Natural killer cell (primary cell): ENCODE results near the gene IL1RAPL1. TPM values are rescaled to one million over a fixed set of nuclear protein-coding genes. Genes with fewer than 3 reads are reported as not detected.

Source experiments
- ATAC-seq, 3 donors: fragments of 150-1000 bp in 2 of 3; fragments of 200-7000 bp in 1 of 3; cut with Tn5 transposase; 1 replicate in 1 of 3; 2 replicates in 2 of 3; pipeline ENCODE4 v1.10.0; 2021; ENCODE audit warnings: mild to moderate bottlenecking in 2 of 3, moderate library complexity in 2 of 3
- DNase-seq, 2 donors: peaks; one replicate each; pipeline versions ENCODE4 v3.0.0 to v3.0.0-alpha.2; 2013 to 2021; ENCODE audit warnings: mixed read lengths in 1 of 2
- H3K27ac ChIP-seq: one replicate; pipeline ENCODE4 v1.5.1; 2013; ENCODE audit warnings: mild to moderate bottlenecking, low read length
- H3K27me3 ChIP-seq: one replicate; pipeline ENCODE4 v1.6.1; 2013; ENCODE audit warnings: low read length; ENCODE audit not compliant: control insufficient read depth, insufficient read depth
- H3K36me3 ChIP-seq: one replicate; pipeline ENCODE4 v1.6.1; 2013; ENCODE audit warnings: low read length; ENCODE audit not compliant: control insufficient read depth, insufficient read depth
- H3K4me1 ChIP-seq: one replicate; pipeline ENCODE4 v1.6.1; 2013; ENCODE audit warnings: low read length; ENCODE audit not compliant: control insufficient read depth, insufficient read depth
- H3K4me3 ChIP-seq: one replicate; pipeline ENCODE4 v1.5.1; 2013; ENCODE audit warnings: low read length
- H3K9me3 ChIP-seq: one replicate; pipeline ENCODE4 v1.6.1; 2013; ENCODE audit warnings: low read length; ENCODE audit not compliant: control insufficient read depth, insufficient read depth
- H3K27ac Mint-ChIP-seq, 2 donors: one replicate each; pipeline ENCODE4 v1.8.0; 2022; ENCODE audit warnings: mild to moderate bottlenecking in 2 of 2, mixed read lengths in 2 of 2, moderate library complexity in 1 of 2
- H3K27me3 Mint-ChIP-seq, 2 donors: one replicate each; pipeline ENCODE4 v1.8.0; 2022; ENCODE audit warnings: low read depth in 2 of 2, mixed read lengths in 2 of 2
- H3K36me3 Mint-ChIP-seq: one replicate; pipeline ENCODE4 v1.8.0; 2022; ENCODE audit warnings: mixed read lengths
- H3K4me1 Mint-ChIP-seq, 2 donors: one replicate each; pipeline ENCODE4 v1.8.0; 2022; ENCODE audit warnings: mixed read lengths in 2 of 2
- H3K4me3 Mint-ChIP-seq: one replicate; pipeline ENCODE4 v1.8.0; 2022; ENCODE audit warnings: mild to moderate bottlenecking, moderate library complexity, mixed read lengths
- H3K9me3 Mint-ChIP-seq, 2 donors: one replicate each; pipeline ENCODE4 v1.8.0; 2022; ENCODE audit warnings: mixed read lengths in 2 of 2
- CTCF ChIP-seq: fragments of 200-600 bp; IDR thresholded peaks from one replicate; pipeline ENCODE4 v1.8.0; 2022; ENCODE audit warnings: antibody characterized with exemption
- WGBS: methylation state at CpG from one replicate; pipeline ENCODE4 v1.1.7; 2013; ENCODE audit warnings: missing lambda C conversion rate; ENCODE audit not compliant: insufficient coverage; 5-methylcytosine and 5-hydroxymethylcytosine counted together
- intact Hi-C: fragments of 100-400 bp; cut with micrococcal nuclease; formaldehyde crosslinking; loops from one replicate; pipeline ENCODE4 v1.14.2; 2022
- total RNA-seq, 4 donors: library from RNA; stranded (reverse); fragments of 120-200 nt in 1 of 4; gene quantifications; one replicate each; pipeline versions ENCODE4 v1.2.3 to v1.2.4, GENCODE V29; 2013 to 2022

The IL1RAPL1 gene
- total RNA-seq, 3 donors from 2014 or later (not counting 1 experiment from before 2014, with no cell fraction given): not detected

DNA sequence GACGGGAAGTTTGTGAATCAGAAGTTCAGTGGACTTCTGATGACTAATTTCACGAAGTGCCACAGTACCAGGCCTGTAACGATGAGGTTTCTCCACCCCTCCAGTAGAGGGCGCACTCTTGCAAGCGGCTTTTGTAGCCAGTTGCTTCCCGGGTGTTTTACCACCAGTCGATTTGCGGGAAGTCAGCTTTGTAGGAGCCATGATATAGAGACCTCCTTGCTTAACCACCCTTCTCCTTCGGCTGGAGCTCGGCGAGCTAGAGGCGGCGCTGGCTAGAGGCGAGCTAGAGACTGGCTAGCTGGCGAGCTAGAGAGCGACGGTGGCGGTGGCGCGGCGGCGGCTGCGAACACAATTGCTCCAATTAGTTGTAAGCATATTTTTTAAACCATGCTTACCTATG, 72.0 kb downstream of the IL1RAPL1 start:
- no peak for TF ChIP-seq CTCF
- no peaks in the 10 kb centered on the region for H3K4me1 Mint-ChIP-seq
- Histone ChIP-seq H3K36me3 (no peaks in the 10 kb centered on the region), H3K4me1 (no peaks in the 10 kb centered on the region), H3K27ac (no peak overlapping the region), H3K27me3 (no peaks in the 10 kb centered on the region), H3K9me3 (no peaks in the 10 kb centered on the region), H3K4me3 (no peak overlapping the region)
- intact Hi-C loops: no loop called here
- DNase-seq (no peak), ATAC-seq (no peak)
- 81% methylated on average over 20 of the region's 23 CpGs for WGBS
- H3K9me3 Mint-ChIP-seq: peaks cover 5 to 6% of the 10 kb centered on the region in 2 donors
- no peaks in the 10 kb centered on the region for H3K36me3 Mint-ChIP-seq
- no peak overlapping the region for H3K4me3 Mint-ChIP-seq
- no peaks in the 10 kb centered on the region for H3K27me3 Mint-ChIP-seq
- no peak overlapping the region for H3K27ac Mint-ChIP-seq

GRCh38 chrX:28665778-28666177, 78.5 kb downstream of the IL1RAPL1 start:
- H3K27me3 Mint-ChIP-seq: no peaks in the 10 kb centered on the region
- H3K9me3 ChIP-seq: no peaks in the 10 kb centered on the region
- H3K27ac ChIP-seq: no peak overlapping the region
- DNase-seq: no peak
- no peaks in the 10 kb centered on the region for H3K27me3 ChIP-seq
- H3K27ac Mint-ChIP-seq: no peak overlapping the region
- 87% methylated on average over 9 of the region's 10 CpGs for WGBS
- H3K36me3 Mint-ChIP-seq: no peaks in the 10 kb centered on the region
- ATAC-seq: no peak
- H3K4me1 Mint-ChIP-seq: no peaks in the 10 kb centered on the region
- no peak overlapping the region for H3K4me3 Mint-ChIP-seq
- H3K4me3 ChIP-seq: no peak overlapping the region
- H3K36me3 ChIP-seq: no peaks in the 10 kb centered on the region
- no peak for TF ChIP-seq CTCF
- intact Hi-C loops: no loop called here
- H3K9me3 Mint-ChIP-seq: peaks cover 6 to 7% of the 10 kb centered on the region in 2 donors
- no peaks in the 10 kb centered on the region for H3K4me1 ChIP-seq

DNA sequence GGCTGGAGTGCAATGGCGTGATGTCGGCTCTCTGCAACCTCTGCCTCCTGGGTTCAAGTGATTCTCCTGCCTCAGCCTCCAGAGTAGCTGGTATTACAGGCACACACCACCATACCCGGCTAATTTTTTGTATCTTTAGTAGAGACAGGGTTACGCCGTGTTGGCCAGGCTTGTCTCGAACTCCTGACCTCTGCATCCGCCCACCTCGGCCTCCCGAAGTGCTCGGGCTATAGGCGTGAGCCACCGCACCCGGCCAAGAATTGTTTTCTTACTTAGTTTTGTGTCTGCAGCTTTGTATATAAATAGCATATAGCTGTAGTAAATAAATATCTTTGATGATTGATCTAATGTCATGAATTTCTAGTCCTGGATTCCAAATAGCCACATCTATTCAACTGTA, 81.1 kb downstream of the IL1RAPL1 start:
- intact Hi-C loops: no loop called here
- H3K36me3 ChIP-seq: no peaks in the 10 kb centered on the region
- no peaks in the 10 kb centered on the region for H3K4me1 ChIP-seq
- Mint-ChIP-seq H3K9me3 (peaks cover 6% of the 10 kb centered on the region in 2 donors), H3K27me3 (no peaks in the 10 kb centered on the region), H3K4me1 (no peaks in the 10 kb centered on the region), H3K36me3 (no peaks in the 10 kb centered on the region), H3K4me3 (no peak overlapping the region), H3K27ac (no peak overlapping the region)
- no peak for TF ChIP-seq CTCF
- ATAC-seq: no peak
- no peaks in the 10 kb centered on the region for H3K9me3 ChIP-seq
- no peak overlapping the region for H3K4me3 ChIP-seq
- no peak for DNase-seq
- no peaks in the 10 kb centered on the region for H3K27me3 ChIP-seq
- 95% methylated on average over 8 of the region's 13 CpGs for WGBS
- H3K27ac ChIP-seq: no peak overlapping the region

DNA sequence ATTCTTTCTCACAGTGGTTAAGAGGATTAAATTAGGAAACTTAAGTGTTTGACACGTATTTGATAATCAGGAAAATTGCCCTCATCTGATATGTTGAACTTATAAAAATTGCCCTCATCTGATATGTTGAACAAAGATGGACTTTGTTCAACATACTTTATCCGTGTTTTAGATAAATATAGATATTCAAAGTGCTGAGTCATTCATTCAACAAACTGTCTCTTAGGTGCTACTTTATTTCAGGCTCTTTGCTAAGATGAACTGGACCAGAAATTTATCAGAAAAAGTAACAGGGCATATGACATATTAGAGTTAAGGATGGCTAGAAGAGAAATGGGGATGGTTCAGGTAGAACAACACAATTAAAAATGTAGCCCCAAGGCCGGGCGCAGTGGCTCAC, 81.7 kb downstream of the IL1RAPL1 start:
- Mint-ChIP-seq H3K4me3 (no peak overlapping the region), H3K36me3 (no peaks in the 10 kb centered on the region), H3K9me3 (peaks cover 6% of the 10 kb centered on the region in 2 donors), H3K27ac (no peak overlapping the region), H3K4me1 (no peaks in the 10 kb centered on the region), H3K27me3 (no peaks in the 10 kb centered on the region)
- Histone ChIP-seq H3K27me3 (no peaks in the 10 kb centered on the region), H3K27ac (no peak overlapping the region), H3K4me1 (no peaks in the 10 kb centered on the region), H3K36me3 (no peaks in the 10 kb centered on the region), H3K9me3 (no peaks in the 10 kb centered on the region), H3K4me3 (no peak overlapping the region)
- ATAC-seq (no peak), DNase-seq (no peak)
- intact Hi-C loops: no loop called here
- WGBS: 97% methylated on average over 2 of the region's 4 CpGs
- TF ChIP-seq CTCF: no peak
